Heart right ventricle (tissue), 16 donors: ENCODE measurements around the gene MAST2. TPM values are rescaled to one million over a fixed set of nuclear protein-coding genes. Genes with fewer than 3 reads are reported as not detected.

ENCODE experiments used
- ATAC-seq, 8 donors: fragments of 200-7000 bp; cut with Tn5 transposase; one replicate each; pipeline ENCODE4 v1.9.1; 2020; ENCODE audit warnings: mild to moderate bottlenecking in 8 of 8, moderate library complexity in 8 of 8, moderate number of reproducible peaks in 1 of 8
- DNase-seq, 2 donors: peaks; one replicate each; pipeline ENCODE4 v3.0.0-alpha.2; 2020
- H3K27ac ChIP-seq, 10 donors: fragments of 200-600 bp; sonication (generic) in 2 of 10; one replicate each; pipeline versions ENCODE4 v1.5.0 to v1.8.0; 2020 to 2022; ENCODE audit warnings: mild to moderate bottlenecking in 3 of 10
- H3K27me3 ChIP-seq, 7 donors: fragments of 200-600 bp; one replicate each; pipeline ENCODE4 v1.8.0; 2021 to 2022; ENCODE audit warnings: mild to moderate bottlenecking in 2 of 7
- H3K36me3 ChIP-seq, 9 donors: fragments of 200-600 bp; sonication (generic) in 1 of 9; one replicate each; pipeline versions ENCODE4 v1.5.0 to v1.8.0; 2020 to 2022; ENCODE audit warnings: mild to moderate bottlenecking in 2 of 9
- H3K4me1 ChIP-seq, 9 donors: fragments of 200-600 bp; sonication (generic) in 1 of 9; one replicate each; pipeline versions ENCODE4 v1.5.0 to v1.8.0; 2020 to 2022; ENCODE audit warnings: mild to moderate bottlenecking in 4 of 9
- H3K4me3 ChIP-seq, 10 donors: fragments of 200-600 bp; sonication (generic) in 2 of 10; one replicate each; pipeline versions ENCODE4 v1.5.0 to v1.8.0; 2020 to 2022; ENCODE audit warnings: mild to moderate bottlenecking in 7 of 10, moderate library complexity in 2 of 10
- H3K9me3 ChIP-seq, 11 donors: fragments of 200-600 bp in 10 of 11; sonication (generic) in 2 of 11; one replicate each; pipeline versions ENCODE4 v1.5.0 to v1.8.0; 2013 to 2022; ENCODE audit warnings: mild to moderate bottlenecking in 2 of 11, control low read depth in 1 of 11, moderate library complexity in 1 of 11
- CTCF ChIP-seq, 9 donors: fragments of 200-600 bp; sonication (generic) in 2 of 9; IDR thresholded peaks; one replicate each; pipeline versions ENCODE4 v1.5.0 to v1.8.0; 2021 to 2022; ENCODE audit warnings: antibody characterized with exemption in 9 of 9, mild to moderate bottlenecking in 5 of 9, moderate library complexity in 1 of 9
- WGBS, 2 donors: extraction: QIAGEN DNeasy Blood & Tissue Kit; methylation state at CpG; one replicate each; pipeline ENCODE4 v1.1.7; 2013; ENCODE audit warnings: inconsistent platforms in 1 of 2; 5-methylcytosine and 5-hydroxymethylcytosine counted together
- intact Hi-C, 10 donors: fragments of 100-400 bp; cut with DNase I; formaldehyde crosslinking; loops; one replicate each; pipeline versions ENCODE4 v1.11.1 to v1.14.2; 2022
- polyA plus RNA-seq, 2 donors: library from polyadenylated mRNA; stranded (reverse); fragments of 200-250 nt; gene quantifications; one replicate each; pipeline ENCODE4 v1.2.3, GENCODE V29; 2013
- total RNA-seq, 10 donors: library from RNA; stranded (reverse); fragmentation: NEBNext Ultra II Directional in 3 of 10; extraction: Animal tissue kit (Norgen Biotek cat#: 25700) in 3 of 10; gene quantifications; one replicate each; pipeline versions ENCODE4 v1.2.1 to v1.2.4, GENCODE V29; 2021 to 2023
- donor health status: Arrhythmogenic right ventricular cardiomyopathy.
- donor health status: ischemic (EF 13 %, LVEDD 7.1; RV severe dilation, severe dysfunction).
- donor health status: healthy with polysubstance abuse.
- donor health status: DM: no; HTN: yes; CAD: no.
- donor health status: DM: no; HTN: no; CAD: no.
- donor health status: ischemic (EF 25% LVEDD 6.9; RV normal size, moderate dysfunction).
- donor health status: ischemic (EF 25% LVEDD 5.7; RV mildly dilated, moderate dysfunction).
- donor health status: healthy.
- donor health status: DM: yes; HTN: yes; CAD: no.
- donor health status: Ischemic cardiomyopathy.
- donor health status: ischemic (EF 35%, LVEDD 5.7; RV mildly dilated, moderate dysfunction).
- donor health status: nonischemic (EF 11% LVEDD 7.7; RV severe dilation, severe dysfunction).
- donor health status: DM: yes; HTN: yes; CAD: no.
- donor health status: PGD.
- donor health status: ischemic (EF 29% LVEDD 5.4; RV normal size, mild dysfunction).
- donor health status: nonischemic (EF 23%, LVEDD 6.1; RV moderate dilation, normal function).

The MAST2 gene
- total and polyA plus RNA-seq, 12 donors = 66.4 to 129 (median 83.2) TPM

- ATAC-seq (no peak), DNase-seq (no peak)
- intact Hi-C loops = no loop called here
- no peak for TF ChIP-seq CTCF (IDR thresholded peaks at IDR 0.05)
- H3K27me3 ChIP-seq = peaks cover 0 to 4% (median 0%) of the 10 kb centered on the region in 7 donors
- H3K27ac ChIP-seq = no peak overlapping the region
- no peaks in the 10 kb centered on the region for H3K36me3 ChIP-seq
- peak overlapping the region in 1 of 10 donors; percentile 8 for H3K4me3 ChIP-seq
- WGBS, 2 donors = 60 to 66% methylated on average over 7 of the region's 7 CpGs
- no peaks in the 10 kb centered on the region for H3K4me1 ChIP-seq
- no peaks in the 10 kb centered on the region for H3K9me3 ChIP-seq
These were observed 9.3 kb upstream of the MAST2 start for GRCh38 chr1:45793942-45794604.

- H3K4me3 ChIP-seq = no peak overlapping the region
- H3K27me3 ChIP-seq = peaks cover 0 to 4% (median 0%) of the 10 kb centered on the region in 7 donors
- no peak for TF ChIP-seq CTCF (IDR thresholded peaks at IDR 0.05)
- H3K36me3 ChIP-seq = no peaks in the 10 kb centered on the region
- no peak for DNase-seq
- 84 to 89% methylated on average over 2 of the region's 2 CpGs for WGBS, 2 donors
- H3K27ac ChIP-seq = no peak overlapping the region
- no peaks in the 10 kb centered on the region for H3K9me3 ChIP-seq
- no peak for ATAC-seq
- no peaks in the 10 kb centered on the region for H3K4me1 ChIP-seq
- intact Hi-C loops = no loop called here
These were observed 7.0 kb upstream of the MAST2 start for GRCh38 chr1:45796381-45796780.

- Histone ChIP-seq H3K27me3 (peaks cover 0 to 4% (median 0%) of the 10 kb centered on the region in 7 donors), H3K9me3 (no peaks in the 10 kb centered on the region), H3K36me3 (no peaks in the 10 kb centered on the region), H3K4me3 (no peak overlapping the region), H3K27ac (no peak overlapping the region), H3K4me1 (peaks cover 0 to 2% (median 0%) of the 10 kb centered on the region in 9 donors)
- no peak for TF ChIP-seq CTCF (IDR thresholded peaks at IDR 0.05)
- DNase-seq = no peak
- ATAC-seq = no peak
- intact Hi-C loops = no loop called here
- WGBS, 2 donors = 92 to 93% methylated on average over 9 of the region's 9 CpGs
These were observed 6.5 kb upstream of the MAST2 start for GRCh38 chr1:45796946-45797345.

GRCh38 chr1:45800899-45801298 is 2.5 kb upstream of the MAST2 start:
- H3K27me3 ChIP-seq = no peaks in the 10 kb centered on the region
- no peak for ATAC-seq

More at GRCh38 chr1:45800899-45801298, 2.5 kb upstream of the MAST2 start:
- Histone ChIP-seq H3K36me3 (no peaks in the 10 kb centered on the region), H3K27ac (no peak overlapping the region), H3K9me3 (no peaks in the 10 kb centered on the region), H3K4me1 (peaks cover 3 to 29% (median 20%) of the 10 kb centered on the region in 9 donors), H3K4me3 (no peak overlapping the region)
- no peak for TF ChIP-seq CTCF (IDR thresholded peaks at IDR 0.05)
- DNase-seq = no peak
- WGBS, 2 donors = 87 to 88% methylated on average over 4 of the region's 4 CpGs
- intact Hi-C loops = loop anchor here in 4 of 10 donors (5.0 kb wide), 2 partner anchors 44 to 49 kb away; partner anchors contain the start of gene IPP (in 3 of the 4)
